ENCODE results near the gene OGG1. TPM values are rescaled to one million over a fixed set of nuclear protein-coding genes. Genes with fewer than 3 reads are reported as not detected.

The OGG1 gene
- total RNA-seq, 2 donors from 2014 or later, result 22.6 to 38.2 TPM

DNA sequence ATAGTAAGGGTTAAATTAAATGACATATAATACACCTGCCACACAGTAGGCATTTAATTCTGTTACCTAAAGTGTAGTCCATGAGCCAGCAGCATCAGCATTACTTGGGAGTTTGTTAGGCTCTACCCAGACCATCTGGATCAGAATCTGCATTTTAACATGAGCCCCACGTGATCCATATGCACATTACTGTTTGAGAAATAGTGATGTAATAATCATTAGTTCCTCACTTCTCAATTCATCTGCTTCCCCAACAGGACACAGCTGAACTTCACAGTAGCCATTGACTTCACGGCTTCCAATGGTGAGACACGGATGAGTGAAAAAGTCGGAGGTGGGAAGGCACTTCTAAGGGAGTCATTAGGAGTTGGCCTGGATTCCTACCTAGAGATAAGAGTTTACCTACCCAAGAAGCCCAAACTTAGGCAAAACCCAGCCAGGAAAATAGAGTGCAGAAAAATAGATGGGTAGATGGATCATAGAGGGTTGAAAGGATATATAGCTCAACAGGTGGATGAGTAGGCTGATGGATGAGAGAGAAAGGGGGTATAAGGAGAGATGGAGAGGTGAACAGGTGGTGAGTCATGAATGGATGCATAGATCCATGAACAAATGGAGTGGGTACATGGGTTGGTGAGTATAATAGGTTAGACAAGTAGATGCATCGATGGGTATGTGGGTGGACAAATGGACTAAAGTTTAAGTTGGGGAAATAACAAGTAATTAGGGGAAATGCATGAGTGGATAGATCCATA lies 32.8 kb upstream of the OGG1 start:
- intact Hi-C loops (cut with DNase I), result loop anchor here (2.0 kb wide), 1 partner anchor 230 kb away; no protein-coding TSS in a partner anchor
- Histone ChIP-seq H3K4me3 (no peak overlapping the region), H3K27ac (no peak overlapping the region), H3K36me3 (no peaks in the 10 kb centered on the region), H3K4me1 (replicated peaks) (no peaks in the 10 kb centered on the region), H3K9me3 (no peaks in the 10 kb centered on the region), H3K27me3 (replicated peaks; ENCODE audit: insufficient read depth) (no peaks in the 10 kb centered on the region)
- WGBS, result 81% methylated on average over 5 of the region's 5 CpGs
- no peak for TF ChIP-seq POLR2AphosphoS5 (IDR thresholded peaks at IDR 0.05)
- no peak for DNase-seq (ENCODE audit: low spot score)

- WGBS, result 94% methylated on average over 1 of the region's 1 CpG
- no peak for TF ChIP-seq POLR2A (IDR thresholded peaks at IDR 0.05)
- TF ChIP-seq POLR2AphosphoS5 (IDR thresholded peaks at IDR 0.05), result no peak
- TF ChIP-seq, protein P1, sequence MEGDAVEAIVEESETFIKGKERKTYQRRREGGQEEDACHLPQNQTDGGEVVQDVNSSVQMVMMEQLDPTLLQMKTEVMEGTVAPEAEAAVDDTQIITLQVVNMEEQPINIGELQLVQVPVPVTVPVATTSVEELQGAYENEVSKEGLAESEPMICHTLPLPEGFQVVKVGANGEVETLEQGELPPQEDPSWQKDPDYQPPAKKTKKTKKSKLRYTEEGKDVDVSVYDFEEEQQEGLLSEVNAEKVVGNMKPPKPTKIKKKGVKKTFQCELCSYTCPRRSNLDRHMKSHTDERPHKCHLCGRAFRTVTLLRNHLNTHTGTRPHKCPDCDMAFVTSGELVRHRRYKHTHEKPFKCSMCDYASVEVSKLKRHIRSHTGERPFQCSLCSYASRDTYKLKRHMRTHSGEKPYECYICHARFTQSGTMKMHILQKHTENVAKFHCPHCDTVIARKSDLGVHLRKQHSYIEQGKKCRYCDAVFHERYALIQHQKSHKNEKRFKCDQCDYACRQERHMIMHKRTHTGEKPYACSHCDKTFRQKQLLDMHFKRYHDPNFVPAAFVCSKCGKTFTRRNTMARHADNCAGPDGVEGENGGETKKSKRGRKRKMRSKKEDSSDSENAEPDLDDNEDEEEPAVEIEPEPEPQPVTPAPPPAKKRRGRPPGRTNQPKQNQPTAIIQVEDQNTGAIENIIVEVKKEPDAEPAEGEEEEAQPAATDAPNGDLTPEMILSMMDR (IDR thresholded peaks at IDR 0.05), result no peak
- H3K4me1 ChIP-seq (replicated peaks), result no peaks in the 10 kb centered on the region
These were observed 32.2 kb upstream of the OGG1 start for GRCh38 chr3:9717563-9717962.

DNA sequence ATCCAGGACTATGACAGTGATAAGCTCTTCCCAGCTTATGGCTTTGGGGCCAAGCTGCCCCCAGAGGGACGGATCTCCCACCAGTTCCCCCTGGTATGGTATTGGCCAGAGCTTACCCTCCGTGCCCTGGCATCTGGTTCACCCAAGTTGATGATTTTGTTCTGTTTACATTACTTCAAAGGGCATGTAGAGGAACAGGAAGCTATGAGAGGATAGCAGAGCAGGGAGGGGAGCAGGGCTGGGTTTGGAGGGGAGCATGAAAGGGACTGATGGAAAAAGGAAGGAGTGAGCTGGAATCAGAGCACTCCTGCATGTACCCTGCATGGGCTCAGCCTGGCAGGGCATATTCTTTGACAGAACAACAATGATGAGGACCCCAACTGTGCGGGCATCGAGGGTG lies 31.6 kb upstream of the OGG1 start:
- DNase-seq (ENCODE audit: low spot score), result no peak
- intact Hi-C loops (cut with DNase I), result no loop called here
- no peaks in the 10 kb centered on the region for H3K27me3 ChIP-seq (replicated peaks; ENCODE audit: insufficient read depth)
- H3K4me1 ChIP-seq (replicated peaks), result no peaks in the 10 kb centered on the region
- H3K27ac ChIP-seq, result no peak overlapping the region
- TF ChIP-seq POLR2A (IDR thresholded peaks at IDR 0.05) (no peak), POLR2AphosphoS5 (IDR thresholded peaks at IDR 0.05) (no peak)
- TF ChIP-seq, protein P1 (IDR thresholded peaks at IDR 0.05), result no peak
- no peaks in the 10 kb centered on the region for H3K36me3 ChIP-seq
- 72% methylated on average over 4 of the region's 4 CpGs for WGBS
- no peaks in the 10 kb centered on the region for H3K9me3 ChIP-seq
- H3K4me3 ChIP-seq, result no peak overlapping the region

More at GRCh38 chr3:9717563-9717962, 32.2 kb upstream of the OGG1 start:
- H3K27me3 ChIP-seq (replicated peaks; ENCODE audit: insufficient read depth), result no peaks in the 10 kb centered on the region
- DNase-seq (ENCODE audit: low spot score), result no peak
- H3K4me3 ChIP-seq, result no peak overlapping the region
- H3K9me3 ChIP-seq, result no peaks in the 10 kb centered on the region
- no peak overlapping the region for H3K27ac ChIP-seq
- H3K36me3 ChIP-seq, result no peaks in the 10 kb centered on the region
- intact Hi-C loops (cut with DNase I), result loop anchor here (2.0 kb wide), 1 partner anchor 229 kb away; no protein-coding TSS in a partner anchor

GRCh38 chr3:9721015-9721699 lies 28.6 kb upstream of the OGG1 start:
- H3K36me3 ChIP-seq, result no peaks in the 10 kb centered on the region
- no peak overlapping the region for H3K4me3 ChIP-seq
- WGBS, result 26% methylated on average over 7 of the region's 7 CpGs
- H3K4me1 ChIP-seq (replicated peaks), result no peaks in the 10 kb centered on the region
- no peaks in the 10 kb centered on the region for H3K27me3 ChIP-seq (replicated peaks; ENCODE audit: insufficient read depth)
- intact Hi-C loops (cut with DNase I), result no loop called here
- DNase-seq (ENCODE audit: low spot score), result no peak
- TF ChIP-seq POLR2AphosphoS5 (IDR thresholded peaks at IDR 0.05) (no peak), POLR2A (IDR thresholded peaks at IDR 0.05) (no peak)
- TF ChIP-seq, protein P1 (IDR thresholded peaks at IDR 0.05), result no peak
- no peak overlapping the region for H3K27ac ChIP-seq
- no peaks in the 10 kb centered on the region for H3K9me3 ChIP-seq

- H3K36me3 ChIP-seq, result no peaks in the 10 kb centered on the region
- intact Hi-C loops (cut with DNase I), result no loop called here
- no peak for TF ChIP-seq POLR2A (IDR thresholded peaks at IDR 0.05)
- TF ChIP-seq, protein P1 (IDR thresholded peaks at IDR 0.05), result no peak
- no peak for DNase-seq (ENCODE audit: low spot score)
- WGBS, result 55% methylated on average over 2 of the region's 2 CpGs
- no peaks in the 10 kb centered on the region for H3K27me3 ChIP-seq (replicated peaks; ENCODE audit: insufficient read depth)
- H3K9me3 ChIP-seq, result no peaks in the 10 kb centered on the region
- H3K4me1 ChIP-seq (replicated peaks), result no peaks in the 10 kb centered on the region
- H3K27ac ChIP-seq, result no peak overlapping the region
- H3K4me3 ChIP-seq, result no peak overlapping the region
These were observed 28.1 kb upstream of the OGG1 start for GRCh38 chr3:9721700-9722060.
